ENCODE data around the gene ENTPD2.
A peak's percentile ranks its signal among the peaks of the same experiment; 100 is the strongest.

DNA sequence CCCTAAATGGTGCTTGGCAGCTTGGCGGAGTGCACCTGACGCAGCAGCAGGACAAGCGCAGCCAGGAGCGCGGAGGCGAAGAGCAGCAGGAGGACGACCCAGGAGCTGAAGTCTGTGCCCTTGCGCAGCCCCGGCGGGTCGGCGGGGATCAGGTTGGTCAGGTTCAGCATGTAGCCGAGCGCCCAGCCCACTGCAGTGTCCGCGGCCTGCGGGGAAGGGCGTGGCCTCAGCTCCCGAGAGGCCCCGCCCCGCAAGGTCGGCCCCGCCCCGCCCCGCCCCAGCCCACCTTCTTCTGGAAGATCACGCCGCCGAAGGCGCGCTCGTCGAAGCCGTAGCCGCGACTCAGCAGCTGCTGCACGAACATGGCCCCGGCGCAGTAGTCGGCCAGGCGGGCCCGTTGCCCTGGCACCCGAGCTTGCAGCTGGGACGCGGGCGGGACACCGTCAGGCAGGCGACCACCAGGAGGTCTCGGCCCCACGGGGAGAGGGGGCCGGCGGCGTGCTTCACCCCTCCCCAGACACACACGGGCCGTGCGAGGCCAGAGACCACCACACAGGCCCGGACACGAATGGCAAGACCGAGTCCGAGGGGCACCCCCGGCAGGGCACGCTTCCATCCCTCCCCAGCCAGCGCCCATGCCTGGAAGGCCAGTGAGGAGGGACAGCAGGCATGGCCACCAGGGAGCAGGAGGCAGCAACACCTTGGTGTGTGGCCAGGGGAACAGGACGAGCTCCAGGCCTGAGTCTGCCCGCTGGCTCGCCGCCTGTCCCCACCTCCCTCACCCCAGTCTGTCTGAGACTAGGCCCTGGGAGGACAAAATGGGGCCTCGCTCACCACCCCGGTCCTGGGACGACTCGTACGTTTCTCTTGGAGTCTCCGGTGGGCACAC lies 5.0 kb downstream of the ENTPD2 start:
- TF ChIP-seq, protein P1, sequence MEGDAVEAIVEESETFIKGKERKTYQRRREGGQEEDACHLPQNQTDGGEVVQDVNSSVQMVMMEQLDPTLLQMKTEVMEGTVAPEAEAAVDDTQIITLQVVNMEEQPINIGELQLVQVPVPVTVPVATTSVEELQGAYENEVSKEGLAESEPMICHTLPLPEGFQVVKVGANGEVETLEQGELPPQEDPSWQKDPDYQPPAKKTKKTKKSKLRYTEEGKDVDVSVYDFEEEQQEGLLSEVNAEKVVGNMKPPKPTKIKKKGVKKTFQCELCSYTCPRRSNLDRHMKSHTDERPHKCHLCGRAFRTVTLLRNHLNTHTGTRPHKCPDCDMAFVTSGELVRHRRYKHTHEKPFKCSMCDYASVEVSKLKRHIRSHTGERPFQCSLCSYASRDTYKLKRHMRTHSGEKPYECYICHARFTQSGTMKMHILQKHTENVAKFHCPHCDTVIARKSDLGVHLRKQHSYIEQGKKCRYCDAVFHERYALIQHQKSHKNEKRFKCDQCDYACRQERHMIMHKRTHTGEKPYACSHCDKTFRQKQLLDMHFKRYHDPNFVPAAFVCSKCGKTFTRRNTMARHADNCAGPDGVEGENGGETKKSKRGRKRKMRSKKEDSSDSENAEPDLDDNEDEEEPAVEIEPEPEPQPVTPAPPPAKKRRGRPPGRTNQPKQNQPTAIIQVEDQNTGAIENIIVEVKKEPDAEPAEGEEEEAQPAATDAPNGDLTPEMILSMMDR (conservative IDR thresholded peaks at IDR 0.05) = no peak
- TF ChIP-seq ZFX (IDR thresholded peaks at IDR 0.05) = peak; percentile 44; the same call in 1 of the 2 replicates
